GM18508 (cell line): ENCODE data around the gene RAB3C.
"Not testable (repeated sequence)": the region's sequence is repeated elsewhere in the genome, so short reads cannot be mapped to it uniquely, and the experiment has no call there.

Source experiments
- ATAC-seq: cut with Tn5 transposase; IDR thresholded peaks from one replicate; pipeline ENCODE4 v1.9.1; 2021; ENCODE audit warnings: moderate number of reproducible peaks; ENCODE audit not compliant: insufficient read depth, unreplicated experiment

The RAB3C gene

GRCh38 chr5:58582803-58583491 lies at the start of gene RAB3C:
Gene RAB3C, plus strand, starts transcription at chr5:58583075. Its CDS starts 134 bp downstream, at chr5:58583209.
- peak; percentile 100 for ATAC-seq

- not testable (repeated sequence) for ATAC-seq
Measured at GRCh38 chr5:58541935-58542334, 40.9 kb upstream of the RAB3C start.

GRCh38 chr5:58542709-58543108 lies 40.2 kb upstream of the RAB3C start:
- no peak for ATAC-seq

- no peak for ATAC-seq
Measured at GRCh38 chr5:58543723-58544122, 39.2 kb upstream of the RAB3C start.

- ATAC-seq = no peak
Measured at GRCh38 chr5:58544195-58544594, 38.7 kb upstream of the RAB3C start.

GRCh38 chr5:58544926-58545325 lies 37.9 kb upstream of the RAB3C start:
- ATAC-seq = no peak

- peak; percentile 98 for ATAC-seq
Measured at GRCh38 chr5:58545912-58546311, 37.0 kb upstream of the RAB3C start.

GRCh38 chr5:58548068-58548467 lies 34.8 kb upstream of the RAB3C start:
- no peak for ATAC-seq

- no peak for ATAC-seq
Measured at GRCh38 chr5:58551492-58551891, 31.4 kb upstream of the RAB3C start.

GRCh38 chr5:58557665-58558338 lies 25.1 kb upstream of the RAB3C start:
- ATAC-seq = not testable (repeated sequence)

GRCh38 chr5:58563016-58563700 lies 19.7 kb upstream of the RAB3C start:
- ATAC-seq = not testable (repeated sequence)

- not testable (repeated sequence) for ATAC-seq
Measured at GRCh38 chr5:58564043-58564832, 18.6 kb upstream of the RAB3C start.

GRCh38 chr5:58565033-58565432 lies 17.8 kb upstream of the RAB3C start:
- ATAC-seq = no peak

- ATAC-seq = no peak
Measured at GRCh38 chr5:58571501-58571900, 11.4 kb upstream of the RAB3C start.

- ATAC-seq = not testable (repeated sequence)
Measured at GRCh38 chr5:58572973-58573372, 9.9 kb upstream of the RAB3C start.

- ATAC-seq = no peak
Measured at GRCh38 chr5:58579781-58580180, 3.1 kb upstream of the RAB3C start.

- ATAC-seq = peak; percentile 14
Measured at GRCh38 chr5:58582019-58582802, 664 bp upstream of the RAB3C start.

- ATAC-seq = no peak
Measured at GRCh38 chr5:58595952-58596351, 13.1 kb downstream of the RAB3C start.

GRCh38 chr5:58598440-58598839 lies 15.6 kb downstream of the RAB3C start:
- no peak for ATAC-seq

GRCh38 chr5:58599217-58599616 lies 16.3 kb downstream of the RAB3C start:
- no peak for ATAC-seq
